Upper lobe of right lung (tissue), 1 donor: Measurements from ENCODE around the gene WDR35. TPM values are rescaled to one million over a fixed set of nuclear protein-coding genes. Genes with fewer than 3 reads are reported as not detected.

Experiments used
- ATAC-seq: fragments of 200-7000 bp; cut with Tn5 transposase; one replicate; pipeline ENCODE4 v1.9.1; 2020; ENCODE audit warnings: mild to moderate bottlenecking, moderate library complexity
- DNase-seq: peaks from one replicate; pipeline ENCODE4 v3.0.0-alpha.2; 2020
- H3K27ac ChIP-seq: fragments of 200-600 bp; one replicate; pipeline ENCODE4 v1.8.0; 2022
- H3K27me3 ChIP-seq: fragments of 200-600 bp; one replicate; pipeline ENCODE4 v1.8.0; 2022; ENCODE audit warnings: mild to moderate bottlenecking
- H3K36me3 ChIP-seq: fragments of 200-600 bp; one replicate; pipeline ENCODE4 v1.8.0; 2022
- H3K4me1 ChIP-seq: fragments of 200-600 bp; one replicate; pipeline ENCODE4 v1.8.0; 2022
- H3K4me3 ChIP-seq: fragments of 200-600 bp; one replicate; pipeline ENCODE4 v1.8.0; 2022; ENCODE audit warnings: mild to moderate bottlenecking
- H3K9me3 ChIP-seq: fragments of 200-600 bp; one replicate; pipeline ENCODE4 v1.8.0; 2022
- intact Hi-C: fragments of 100-400 bp; cut with DNase I; formaldehyde crosslinking; loops from one replicate; pipeline ENCODE4 v1.11.0; 2022
- total RNA-seq: library from RNA; stranded (reverse); fragmentation: NEBNext Ultra II Directional; extraction: Animal tissue kit (Norgen Biotek cat#: 25700); gene quantifications from one replicate; pipeline ENCODE4 v1.2.1, GENCODE V29; 2021
- TF ChIP-seq, protein P1 (sequence below): fragments of 200-600 bp; IDR thresholded peaks from one replicate; pipeline ENCODE4 v1.8.0; 2022; ENCODE audit warnings: antibody characterized with exemption
- donor health status: DM: no; HTN: yes; CAD: no; lungs with severe emphysema.

The WDR35 gene
- total RNA-seq, 1 donor from 2014 or later, result 7.3 TPM

DNA sequence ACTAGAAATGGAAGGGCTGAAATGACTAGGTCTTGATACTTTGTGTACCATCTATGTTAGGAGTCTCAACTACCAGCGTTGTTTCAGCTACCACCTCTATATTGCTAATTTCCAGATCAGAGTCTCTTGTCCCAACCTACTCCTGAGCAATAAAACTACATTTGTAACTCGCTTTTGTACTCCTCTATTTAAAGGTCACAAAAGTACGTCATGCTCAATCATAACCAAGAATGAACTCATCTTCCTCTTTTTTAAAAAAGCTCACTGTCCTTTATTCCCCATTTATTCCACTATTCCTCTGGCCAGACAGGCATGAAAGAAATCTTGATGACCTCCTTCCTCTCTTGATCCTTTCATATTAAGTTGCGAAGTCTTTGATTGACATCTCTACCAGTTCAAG lies 33.8 kb upstream of the WDR35 start:
- Histone ChIP-seq H3K36me3 (peaks cover 11% of the 10 kb centered on the region), H3K27me3 (no peaks in the 10 kb centered on the region), H3K4me3 (no peak overlapping the region), H3K9me3 (no peaks in the 10 kb centered on the region), H3K4me1 (peaks cover 6% of the 10 kb centered on the region), H3K27ac (no peak overlapping the region)
- no peak for ATAC-seq
- intact Hi-C loops, result no loop called here
- TF ChIP-seq, protein P1, sequence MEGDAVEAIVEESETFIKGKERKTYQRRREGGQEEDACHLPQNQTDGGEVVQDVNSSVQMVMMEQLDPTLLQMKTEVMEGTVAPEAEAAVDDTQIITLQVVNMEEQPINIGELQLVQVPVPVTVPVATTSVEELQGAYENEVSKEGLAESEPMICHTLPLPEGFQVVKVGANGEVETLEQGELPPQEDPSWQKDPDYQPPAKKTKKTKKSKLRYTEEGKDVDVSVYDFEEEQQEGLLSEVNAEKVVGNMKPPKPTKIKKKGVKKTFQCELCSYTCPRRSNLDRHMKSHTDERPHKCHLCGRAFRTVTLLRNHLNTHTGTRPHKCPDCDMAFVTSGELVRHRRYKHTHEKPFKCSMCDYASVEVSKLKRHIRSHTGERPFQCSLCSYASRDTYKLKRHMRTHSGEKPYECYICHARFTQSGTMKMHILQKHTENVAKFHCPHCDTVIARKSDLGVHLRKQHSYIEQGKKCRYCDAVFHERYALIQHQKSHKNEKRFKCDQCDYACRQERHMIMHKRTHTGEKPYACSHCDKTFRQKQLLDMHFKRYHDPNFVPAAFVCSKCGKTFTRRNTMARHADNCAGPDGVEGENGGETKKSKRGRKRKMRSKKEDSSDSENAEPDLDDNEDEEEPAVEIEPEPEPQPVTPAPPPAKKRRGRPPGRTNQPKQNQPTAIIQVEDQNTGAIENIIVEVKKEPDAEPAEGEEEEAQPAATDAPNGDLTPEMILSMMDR, result no peak
- no peak for DNase-seq

DNA sequence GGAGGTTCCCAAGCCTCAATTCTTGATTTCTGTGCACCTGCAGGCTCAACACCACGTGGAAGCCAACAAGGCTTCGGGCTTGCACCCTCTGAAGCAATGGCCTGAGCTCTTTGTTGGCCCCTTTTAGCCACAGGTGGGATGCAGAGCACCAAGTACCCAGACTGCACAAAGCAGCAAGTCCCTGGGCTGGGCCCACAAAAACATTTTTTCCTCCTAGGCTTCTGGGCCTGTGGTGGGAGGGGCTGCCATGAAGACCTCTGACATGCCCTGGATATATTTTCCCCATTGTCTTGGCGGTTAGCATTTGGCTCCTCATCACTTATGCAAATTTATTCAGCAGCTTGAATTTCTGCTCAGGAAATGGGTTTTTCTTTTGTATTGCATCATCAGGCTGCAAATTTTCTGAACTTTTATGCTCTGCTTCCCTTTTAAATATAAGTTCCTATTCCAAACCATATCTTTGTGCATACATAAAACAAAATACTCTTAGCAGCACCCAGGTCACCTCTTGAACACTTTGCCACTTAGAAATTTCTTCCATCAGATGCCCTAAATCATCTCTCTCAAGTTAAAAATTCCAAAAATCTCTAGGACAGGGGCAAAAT lies 31.6 kb upstream of the WDR35 start:
- Histone ChIP-seq H3K4me3 (no peak overlapping the region), H3K9me3 (no peaks in the 10 kb centered on the region), H3K27me3 (no peaks in the 10 kb centered on the region), H3K36me3 (no peaks in the 10 kb centered on the region), H3K27ac (no peak overlapping the region), H3K4me1 (no peaks in the 10 kb centered on the region)
- intact Hi-C loops, result no loop called here
- DNase-seq (no peak), ATAC-seq (no peak)
- TF ChIP-seq, protein P1, result no peak

DNA sequence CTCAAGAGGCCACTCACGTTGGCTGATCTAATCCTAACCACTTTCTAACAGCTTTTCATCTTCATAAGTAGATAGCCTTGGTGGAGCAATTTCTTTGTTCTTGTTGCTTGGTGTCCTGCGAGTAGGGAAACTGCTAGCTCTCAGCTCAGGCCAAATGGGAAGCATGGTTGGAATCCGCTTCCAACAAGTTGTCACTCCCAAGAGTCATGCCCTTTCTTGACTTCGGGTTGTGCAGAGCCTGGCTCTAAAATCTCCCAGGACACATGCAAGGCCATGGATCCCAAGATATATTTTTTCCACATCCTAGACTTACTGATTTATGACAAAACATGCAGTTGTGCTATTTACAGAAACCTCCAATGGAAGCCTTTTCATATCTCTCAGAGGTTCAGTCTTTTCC lies 29.8 kb upstream of the WDR35 start:
- no peak for ATAC-seq
- intact Hi-C loops, result loop anchor here (10.0 kb wide), 1 partner anchor 75 kb away; no protein-coding TSS in a partner anchor

DNA sequence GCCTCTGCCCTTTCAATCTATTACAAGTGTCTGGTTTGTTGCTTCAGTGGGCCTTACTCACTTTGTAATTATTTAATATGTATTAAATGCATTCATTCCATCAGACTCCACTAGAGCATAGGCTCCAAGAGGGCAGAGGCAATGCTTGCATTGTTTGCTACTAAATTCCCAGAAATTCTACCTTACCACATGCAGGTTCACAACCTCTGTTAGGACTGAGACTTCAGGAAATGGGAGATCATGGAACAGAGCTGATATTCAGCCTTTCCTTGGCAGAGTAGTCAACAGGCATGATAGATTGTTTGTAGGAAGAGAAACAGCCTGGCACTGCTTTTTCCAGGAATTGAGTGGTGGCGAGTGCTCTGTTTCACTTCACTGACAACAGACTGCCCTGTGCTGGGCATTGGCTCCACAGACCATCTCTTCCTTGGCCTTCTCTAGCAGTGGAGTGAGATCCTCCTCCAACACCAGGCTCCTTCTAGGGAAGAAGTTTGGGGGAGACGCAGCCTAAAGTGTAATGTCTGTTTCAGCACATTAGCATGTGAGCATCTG lies 28.8 kb upstream of the WDR35 start:
- ATAC-seq, result no peak
- TF ChIP-seq, protein P1, result no peak
- H3K4me3 ChIP-seq, result no peak overlapping the region
- intact Hi-C loops, result loop anchor here (10.0 kb wide), 1 partner anchor 76 kb away; no protein-coding TSS in a partner anchor
- no peaks in the 10 kb centered on the region for H3K4me1 ChIP-seq
- no peak for DNase-seq
- no peaks in the 10 kb centered on the region for H3K36me3 ChIP-seq
- no peaks in the 10 kb centered on the region for H3K9me3 ChIP-seq
- H3K27ac ChIP-seq, result no peak overlapping the region
- no peaks in the 10 kb centered on the region for H3K27me3 ChIP-seq

More for the DNA sequence above, 29.8 kb upstream of the WDR35 start:
- H3K27me3 ChIP-seq, result no peaks in the 10 kb centered on the region
- no peak overlapping the region for H3K27ac ChIP-seq
- DNase-seq, result no peak
- no peak overlapping the region for H3K4me3 ChIP-seq
- H3K9me3 ChIP-seq, result no peaks in the 10 kb centered on the region
- no peaks in the 10 kb centered on the region for H3K4me1 ChIP-seq
- TF ChIP-seq, protein P1, result no peak
- H3K36me3 ChIP-seq, result no peaks in the 10 kb centered on the region

DNA sequence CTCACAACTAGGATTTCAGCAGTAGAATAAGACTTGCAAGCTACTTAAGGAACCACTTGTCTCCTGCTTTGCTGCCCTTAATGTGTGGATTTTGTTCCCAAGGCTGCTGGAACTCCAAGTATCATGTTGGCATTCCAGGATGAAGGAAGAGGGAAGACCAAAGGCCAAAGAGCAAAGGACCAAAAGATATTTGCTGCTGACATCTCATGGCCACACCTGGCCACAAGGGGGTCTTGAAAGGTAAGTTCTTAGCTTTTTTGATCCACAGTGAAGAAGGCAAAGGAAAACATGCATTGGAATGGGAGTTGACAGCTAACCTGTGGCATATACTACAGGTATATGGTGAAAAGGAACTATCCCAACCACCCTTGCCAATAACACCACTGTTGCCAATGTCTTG lies 26.4 kb upstream of the WDR35 start:
- DNase-seq (no peak), ATAC-seq (no peak)
- Histone ChIP-seq H3K4me1 (peaks cover 12% of the 10 kb centered on the region), H3K9me3 (no peaks in the 10 kb centered on the region), H3K36me3 (no peaks in the 10 kb centered on the region), H3K4me3 (no peak overlapping the region), H3K27me3 (peaks cover 10% of the 10 kb centered on the region), H3K27ac (no peak overlapping the region)
- intact Hi-C loops, result loop anchor here (10.0 kb wide), 1 partner anchor 78 kb away; no protein-coding TSS in a partner anchor
- TF ChIP-seq, protein P1, result no peak
